Epithelial cell of esophagus (primary cell): ENCODE measurements around the gene CROCC2.

Experiments
- DNase-seq: peaks from one replicate; pipeline ENCODE4 v3.0.0; 2010; ENCODE audit warnings: low read depth
- H3K4me3 ChIP-seq: 2 replicates; pipeline ENCODE4 v1.5.1; 2011; ENCODE audit warnings: mild to moderate bottlenecking, low read length, control low read depth
- CTCF ChIP-seq: IDR thresholded peaks from 2 replicates; pipeline ENCODE4 v1.5.1; 2011; ENCODE audit warnings: low read depth, mild to moderate bottlenecking, low read length, control low read depth, inconsistent platforms; ENCODE audit not compliant: insufficient read depth; ENCODE audit errors: missing control alignments

CROCC2 gene

GRCh38 chr2:240911641-240912265 is 5.6 kb downstream of the CROCC2 start:
- no peak for DNase-seq
- TF ChIP-seq CTCF, result no peak
- H3K4me3 ChIP-seq, result no peak overlapping the region

- TF ChIP-seq CTCF, result no peak
- DNase-seq, result peak; percentile 44
- no peak overlapping the region for H3K4me3 ChIP-seq
Measured at GRCh38 chr2:240912878-240913809, 7.0 kb downstream of the CROCC2 start.

- H3K4me3 ChIP-seq, result no peak overlapping the region
- DNase-seq, result peak; percentile 15
- TF ChIP-seq CTCF, result peak; percentile 68
Measured at GRCh38 chr2:240913810-240914644, 7.9 kb downstream of the CROCC2 start.

DNA sequence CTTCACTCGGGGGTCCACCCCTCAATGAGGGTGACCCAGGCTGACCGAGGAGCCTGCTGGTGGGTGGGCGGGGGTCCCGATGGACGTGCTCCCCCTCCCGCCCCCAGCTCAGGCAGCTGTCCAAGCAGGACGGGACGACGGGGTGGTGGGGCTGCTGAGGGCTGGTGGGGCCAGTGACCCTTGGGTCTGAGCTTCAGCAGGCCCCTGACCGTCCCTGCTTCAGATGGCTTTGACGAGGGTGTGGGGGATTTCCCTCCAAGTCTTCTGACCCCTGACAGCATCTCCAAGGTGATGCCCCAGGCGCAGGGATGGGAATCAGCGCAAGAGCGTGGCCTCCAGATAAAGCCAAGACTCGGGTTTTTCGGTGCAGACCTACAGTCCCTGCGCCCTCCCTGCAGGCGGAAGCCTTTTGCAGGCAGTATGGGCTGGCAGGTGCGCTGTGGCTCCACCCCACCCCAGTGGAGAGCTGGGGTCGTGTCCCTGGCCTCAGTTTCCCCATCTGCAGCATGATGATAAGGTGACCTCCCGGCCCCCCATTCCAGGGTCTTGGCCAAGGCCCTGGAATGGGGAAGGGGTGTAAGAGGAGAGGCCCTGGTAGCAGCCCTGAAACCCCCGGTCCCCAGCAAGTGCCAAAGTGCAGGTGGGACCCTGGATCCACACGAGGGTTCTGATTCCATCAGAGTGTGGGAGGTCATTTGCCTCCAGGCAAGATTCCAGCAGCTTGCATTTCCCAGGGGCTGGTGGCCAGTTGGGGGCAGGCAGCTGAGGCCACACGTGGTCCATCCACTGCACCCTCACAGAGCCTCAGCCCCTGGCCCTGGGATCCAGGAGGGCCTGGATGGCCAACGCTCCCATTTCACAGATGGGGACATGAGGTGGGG is 8.7 kb downstream of the CROCC2 start:
- DNase-seq, result no peak
- H3K4me3 ChIP-seq, result no peak overlapping the region
- TF ChIP-seq CTCF, result no peak

DNA sequence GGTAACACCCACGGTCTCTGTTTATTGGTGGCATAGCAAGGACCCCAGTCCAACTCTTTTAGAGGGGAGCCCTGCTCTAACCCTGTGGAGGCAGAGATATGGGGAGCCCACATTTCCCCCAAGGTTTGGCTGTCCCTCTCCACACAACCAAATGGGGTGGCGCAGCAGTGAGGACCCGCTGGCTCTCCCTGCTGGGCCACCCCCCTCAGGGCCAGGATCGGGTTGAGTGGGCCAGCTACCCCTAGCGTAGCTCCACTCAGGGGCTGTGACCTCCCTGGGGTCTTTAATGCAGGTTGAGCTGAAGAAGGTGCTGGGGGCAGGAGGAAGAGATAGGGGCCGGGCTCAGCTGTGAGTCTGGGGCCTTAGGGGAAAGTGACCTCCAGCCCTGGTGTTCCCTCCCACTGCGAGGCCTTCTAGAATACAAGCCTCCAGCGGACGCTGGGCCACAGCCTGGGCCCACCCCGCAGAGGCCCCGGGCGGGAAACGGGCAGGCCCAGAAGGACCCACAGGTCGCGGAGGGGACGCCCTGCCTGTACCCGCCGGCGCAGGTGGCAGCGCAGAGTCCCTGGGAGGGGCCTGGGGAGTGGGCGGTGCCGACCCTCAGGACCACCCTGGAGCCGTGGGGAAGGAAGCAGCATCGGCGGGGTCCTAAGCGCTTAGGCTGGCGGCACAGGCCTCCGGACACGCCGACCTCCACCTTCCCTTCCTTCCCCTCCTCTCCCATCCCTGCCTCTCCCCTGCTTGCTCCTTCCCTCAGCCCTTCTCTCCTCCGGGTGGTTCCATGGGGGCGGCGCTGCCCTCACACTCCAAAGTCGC is 9.6 kb downstream of the CROCC2 start:
- no peak overlapping the region for H3K4me3 ChIP-seq
- no peak for DNase-seq
- no peak for TF ChIP-seq CTCF
